H4 (cell line): ENCODE measurements around the gene EFEMP2. TPM values are rescaled to one million over a fixed set of nuclear protein-coding genes. Genes with fewer than 3 reads are reported as not detected.
"Not testable (repeated sequence)": the region's sequence is repeated elsewhere in the genome, so short reads cannot be mapped to it uniquely, and the experiment has no call there.

Experiments used
- DNase-seq: peaks from one replicate; pipeline ENCODE4 v3.0.0-alpha.2; 2015; ENCODE audit warnings: low spot score
- total RNA-seq: library from RNA; depleted of rRNA; stranded (reverse); fragments of >200 nt; shearing (Covaris generic); gene quantifications from 2 replicates; pipeline ENCODE4 v1.2.3, GENCODE V29; 2014

EFEMP2 gene
- total RNA-seq, 1 experiment from 2014 or later, result 0.33 TPM

DNA sequence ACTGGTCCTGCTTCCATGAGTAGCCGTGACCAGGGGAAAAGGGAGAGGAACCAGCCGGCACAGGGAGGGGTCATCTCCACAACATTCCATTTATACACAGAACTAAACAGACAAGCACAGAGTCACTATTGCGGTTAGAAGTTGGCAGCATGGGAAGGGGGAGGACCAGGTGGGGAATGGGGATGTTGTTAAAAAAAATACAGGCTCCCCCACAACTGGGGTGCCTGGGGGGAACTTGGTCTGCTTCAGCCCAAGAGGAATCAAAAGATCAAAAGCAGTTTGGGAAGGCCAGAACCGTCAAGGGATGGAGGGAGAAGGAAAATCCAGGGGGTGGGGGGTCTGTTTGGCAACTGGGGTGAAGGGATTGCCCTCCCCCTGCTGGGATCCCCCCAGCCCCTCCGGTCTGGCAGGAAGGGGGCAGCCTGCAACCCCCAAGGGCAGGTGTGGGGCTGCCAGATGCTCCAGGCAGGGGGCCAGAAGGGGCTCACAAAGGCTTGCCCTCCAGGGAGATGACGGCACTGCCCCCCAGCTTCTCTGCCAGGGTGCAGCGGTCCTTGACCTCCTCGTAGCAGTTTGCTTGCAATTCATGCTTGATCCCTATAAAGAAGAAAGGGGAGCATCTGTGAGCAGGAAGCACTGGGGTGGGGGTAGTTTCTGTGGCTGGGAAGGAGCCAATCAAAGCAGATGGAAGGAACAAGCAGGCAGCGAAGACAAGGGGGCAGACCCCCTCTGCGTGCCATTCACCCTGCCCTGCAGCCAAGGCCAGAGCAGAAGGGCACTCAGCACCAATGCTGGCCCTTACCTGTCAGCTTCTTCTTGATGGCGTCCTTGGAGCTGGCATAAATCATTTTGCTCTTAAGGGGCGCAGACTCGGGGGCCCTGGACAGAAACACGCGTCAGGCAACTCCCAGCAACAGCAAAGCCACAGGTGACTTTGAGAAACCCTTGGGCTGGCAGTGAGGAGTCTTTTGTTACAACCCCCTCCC, 17.5 kb downstream of the EFEMP2 start:
- DNase-seq, result no peak

- DNase-seq, result no peak
Measured at GRCh38 chr11:65854161-65854592, 18.4 kb downstream of the EFEMP2 start.

GRCh38 chr11:65853246-65853979, 19.2 kb downstream of the EFEMP2 start:
- no peak for DNase-seq

DNA sequence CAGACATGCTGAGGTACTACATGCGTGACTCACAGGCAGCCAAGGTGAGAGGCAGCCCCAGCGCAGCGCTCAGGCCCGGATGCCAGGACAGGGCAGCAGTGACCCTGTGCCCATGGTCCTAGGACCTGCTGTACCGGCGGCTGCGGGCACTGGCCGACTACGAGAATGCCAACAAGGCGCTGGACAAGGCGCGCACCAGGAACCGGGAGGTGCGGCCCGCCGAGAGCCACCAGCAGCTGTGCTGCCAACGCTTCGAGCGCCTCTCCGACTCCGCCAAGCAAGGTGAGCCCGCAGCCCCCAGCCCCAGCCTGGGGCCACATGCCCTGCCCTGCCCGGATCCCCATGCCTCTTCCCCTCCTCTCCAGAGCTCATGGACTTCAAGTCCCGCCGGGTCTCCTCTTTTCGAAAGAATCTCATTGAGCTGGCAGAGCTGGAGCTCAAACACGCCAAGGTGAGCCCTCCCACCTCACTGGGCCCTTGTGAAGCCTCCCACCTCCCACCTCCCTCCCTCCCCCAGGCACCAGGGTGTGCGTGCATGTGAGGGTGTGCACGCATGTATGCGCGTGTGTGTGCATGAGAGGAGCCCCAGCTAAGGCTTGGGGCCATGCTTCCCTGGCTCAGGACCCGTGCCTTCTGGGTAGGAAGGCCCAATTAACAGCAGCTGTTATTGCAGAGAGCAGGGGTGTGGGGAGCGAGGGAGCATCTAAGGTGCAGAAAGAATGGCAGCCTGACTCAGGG, 19.9 kb downstream of the EFEMP2 start:
- DNase-seq, result peak; percentile 10

- DNase-seq, result peak; percentile 8
Measured at GRCh38 chr11:65851811-65852507, 20.6 kb downstream of the EFEMP2 start.

DNA sequence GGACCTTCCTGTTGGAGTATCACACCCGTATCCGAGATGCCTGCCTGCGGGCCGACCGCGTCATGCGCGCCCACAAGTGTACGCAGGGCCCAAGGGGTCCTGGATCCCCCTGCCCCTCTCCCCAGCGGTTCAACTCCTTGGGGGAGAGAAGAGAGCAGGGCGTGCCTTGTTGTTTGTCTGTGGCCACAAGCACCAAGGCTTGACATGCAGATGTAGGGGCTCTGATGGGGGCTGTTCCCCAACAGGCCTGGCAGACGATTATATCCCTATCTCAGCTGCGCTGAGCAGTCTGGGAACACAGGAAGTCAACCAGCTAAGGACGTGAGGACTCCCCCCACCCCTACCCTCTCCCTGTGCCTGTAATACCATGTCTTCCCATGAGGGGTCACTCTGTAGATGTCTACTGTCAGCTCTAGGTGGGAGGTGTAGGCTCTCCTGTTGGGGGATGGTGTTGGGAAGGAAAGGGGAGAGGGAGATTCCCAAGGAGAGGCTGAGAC, 21.5 kb downstream of the EFEMP2 start:
- peak; percentile 27 for DNase-seq

GRCh38 chr11:65850217-65851082, 22.1 kb downstream of the EFEMP2 start:
- DNase-seq, result peak; percentile 4

DNA sequence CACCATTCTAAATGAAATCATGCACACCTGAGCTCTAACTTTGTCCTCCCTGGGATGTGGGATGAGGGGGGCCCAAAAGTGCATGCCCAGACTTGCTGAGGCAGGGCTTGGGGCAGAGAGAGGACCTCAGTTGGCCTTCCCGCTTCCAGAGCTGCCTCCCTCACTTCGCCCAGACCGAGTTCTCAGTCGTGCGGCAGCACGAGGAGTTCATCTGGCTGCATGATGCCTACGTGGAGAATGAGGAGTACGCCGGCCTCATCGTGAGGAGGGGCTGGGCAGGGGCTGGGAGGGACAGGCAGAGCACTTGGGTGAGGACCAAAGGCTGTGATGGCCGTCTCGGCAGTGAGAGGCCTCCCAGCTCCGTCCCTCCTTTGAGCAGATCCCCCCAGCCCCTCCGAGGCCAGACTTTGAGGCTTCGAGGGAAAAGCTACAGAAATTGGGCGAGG, 22.8 kb downstream of the EFEMP2 start:
- DNase-seq, result peak; percentile 4

DNA sequence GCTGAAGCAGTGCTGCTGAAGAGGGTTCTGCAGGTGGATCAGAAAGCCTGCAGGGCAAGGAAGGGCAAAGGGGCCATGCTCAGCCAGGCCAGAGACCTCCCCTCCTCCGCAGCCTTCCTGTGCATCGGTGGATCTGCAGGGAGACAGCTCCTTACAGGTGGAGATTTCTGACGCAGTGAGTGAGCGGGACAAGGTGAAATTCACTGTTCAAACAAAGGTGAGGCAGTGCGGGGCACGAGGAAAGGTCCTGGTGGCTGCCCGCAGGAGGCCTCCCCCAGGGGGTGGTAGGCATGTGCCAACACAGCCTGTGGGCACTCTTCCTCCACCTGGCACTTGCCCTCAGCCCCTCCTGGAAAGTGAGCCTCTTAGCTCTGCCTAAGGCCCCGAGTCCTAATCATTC, 23.2 kb downstream of the EFEMP2 start:
- no peak for DNase-seq

DNA sequence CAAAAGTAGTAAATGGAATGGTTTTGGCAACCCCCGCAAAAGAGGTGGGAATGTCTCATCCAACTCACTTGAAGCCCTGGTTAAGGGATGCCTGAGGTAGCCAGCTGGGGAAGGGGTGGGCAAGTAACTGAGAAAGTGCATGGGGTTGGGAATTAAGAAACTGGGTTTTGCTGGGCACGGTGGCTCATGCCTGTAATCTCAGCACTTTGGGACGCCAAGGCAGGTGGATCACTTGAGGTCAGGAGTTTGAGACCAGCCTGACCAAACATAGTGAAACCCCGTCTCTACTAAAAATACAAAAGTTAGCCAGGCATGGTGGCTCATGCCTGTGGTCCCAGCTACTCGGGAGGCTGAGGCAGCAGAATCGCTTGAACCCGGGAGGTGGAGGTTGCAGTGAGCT, 23.9 kb downstream of the EFEMP2 start:
- not testable (repeated sequence) for DNase-seq

DNA sequence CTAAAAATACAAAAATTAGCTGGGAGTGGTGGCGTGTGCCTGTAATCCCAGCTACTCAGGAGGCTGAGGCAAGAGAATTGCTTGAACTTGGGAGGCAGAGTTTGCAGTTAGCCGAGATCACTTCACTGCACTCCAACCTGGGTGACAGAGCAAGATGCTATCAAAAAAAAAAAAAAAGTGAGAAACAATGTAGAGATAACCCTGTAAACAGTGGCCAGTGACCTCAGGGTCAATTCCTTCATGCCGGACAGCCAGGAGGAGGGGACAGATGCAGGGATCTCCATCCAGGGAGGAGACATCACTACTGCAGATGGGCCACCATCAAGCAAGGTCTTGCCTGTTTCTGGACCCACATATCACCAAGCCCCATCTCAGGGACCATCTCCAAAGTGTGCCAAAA, 24.9 kb downstream of the EFEMP2 start:
- DNase-seq, result no peak

GRCh38 chr11:65844231-65844872, 28.2 kb downstream of the EFEMP2 start:
- no peak for DNase-seq

- no peak for DNase-seq
Measured at GRCh38 chr11:65843811-65844210, 28.8 kb downstream of the EFEMP2 start.

- no peak for DNase-seq
Measured at GRCh38 chr11:65842144-65842543, 30.5 kb downstream of the EFEMP2 start.

- DNase-seq, result no peak
Measured at GRCh38 chr11:65834202-65834601, 38.4 kb downstream of the EFEMP2 start.

GRCh38 chr11:65833297-65834030, 39.1 kb downstream of the EFEMP2 start, which contains the start of gene SNX32:
Gene SNX32, plus strand, starts transcription at chr11:65833963. Its CDS starts 103 bp downstream, at chr11:65834066.
- DNase-seq, result no peak

GRCh38 chr11:65832231-65832630, 40.4 kb downstream of the EFEMP2 start:
- not testable (repeated sequence) for DNase-seq

DNA sequence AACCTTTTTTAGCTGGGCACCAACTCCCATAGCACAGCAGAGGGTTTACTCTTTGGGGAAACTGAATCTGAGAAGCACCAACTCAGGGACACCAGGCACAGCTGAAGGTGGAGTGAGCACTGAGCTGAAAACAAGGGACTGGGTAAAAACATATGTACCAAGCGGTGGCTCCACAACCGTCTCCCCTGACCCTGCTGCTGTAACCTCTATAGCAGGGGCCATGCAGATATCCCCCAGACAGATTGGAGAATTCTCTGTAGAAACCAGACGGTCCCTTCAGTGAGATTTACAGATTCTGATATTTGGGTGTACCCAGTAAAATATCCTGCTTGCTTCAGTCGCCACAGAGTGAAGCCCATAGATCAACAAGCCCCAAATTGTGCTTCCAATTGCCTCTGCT, 43.1 kb downstream of the EFEMP2 start:
- no peak for DNase-seq
